Vagina (tissue), 2 donors: ENCODE results near the gene PDK4.

Experiments used
- POLR2A ChIP-seq, 2 donors: fragments of 450-650 bp; IDR thresholded peaks; one replicate each; pipeline ENCODE4 v1.6.1; 2017; ENCODE audit warnings: antibody characterized with exemption in 2 of 2, mild to moderate bottlenecking in 2 of 2, moderate library complexity in 2 of 2
- POLR2AphosphoS5 ChIP-seq, 2 donors: sonication (generic); formaldehyde crosslinking; IDR thresholded peaks; one replicate each; pipeline ENCODE4 v1.9.0; 2017; ENCODE audit warnings: antibody characterized with exemption in 2 of 2, mild to moderate bottlenecking in 2 of 2, low read depth in 1 of 2; ENCODE audit not compliant: insufficient read depth in 1 of 2
- TF ChIP-seq, protein P1 (sequence below), 3 experiments: fragments of 450-650 bp in 2 of 3; fragments of 200-600 bp in 1 of 3; sonication (generic) in 1 of 3; IDR thresholded peaks; one replicate each; pipeline ENCODE4 v1.5.1; 2017 to 2019; ENCODE audit warnings: antibody characterized with exemption in 3 of 3, mild to moderate bottlenecking in 2 of 3, moderate library complexity in 2 of 3

DNA sequence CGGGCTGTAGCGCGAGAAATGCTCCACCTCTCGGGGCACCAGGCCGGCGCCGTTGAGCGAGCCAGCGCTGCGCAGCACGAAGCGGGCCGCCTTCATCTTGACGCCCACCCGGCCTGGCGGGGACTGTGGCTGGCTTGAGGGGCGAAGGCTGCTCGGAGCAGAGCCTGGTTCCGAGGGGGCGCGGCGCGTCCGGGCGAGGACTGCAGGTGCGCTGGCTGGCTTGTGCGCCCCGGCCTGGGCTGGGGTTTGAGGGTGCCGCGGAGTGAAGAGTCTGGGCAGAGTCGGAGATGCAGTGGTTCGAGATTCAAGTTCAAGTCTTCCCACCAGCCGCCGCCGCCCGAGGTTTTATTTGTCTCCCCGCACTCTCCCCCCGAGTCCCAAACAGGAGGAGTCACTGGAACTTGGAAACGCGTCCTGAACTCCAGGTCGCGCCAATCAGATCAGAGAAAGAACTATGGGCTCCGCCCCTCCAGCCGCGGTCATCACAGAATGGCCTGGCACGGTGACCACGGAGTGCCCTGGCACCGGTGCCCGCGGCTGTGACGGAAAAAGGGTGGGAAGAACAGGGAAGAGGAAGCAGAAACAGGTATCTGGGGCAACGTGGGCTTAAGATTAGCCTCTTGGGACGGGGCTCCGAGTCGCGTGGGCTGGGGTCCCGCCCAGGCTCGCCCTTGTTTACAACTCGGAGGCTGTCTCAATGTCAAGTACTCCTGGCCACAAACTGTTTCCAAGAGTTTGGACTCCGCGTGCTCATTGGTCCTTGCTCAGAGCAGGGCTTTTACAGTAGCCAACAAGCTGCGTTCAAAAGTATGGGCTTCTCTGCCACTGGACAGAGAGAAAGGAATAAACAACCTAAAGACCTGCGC lies at the start of gene PDK4:
- TF ChIP-seq, protein P1, sequence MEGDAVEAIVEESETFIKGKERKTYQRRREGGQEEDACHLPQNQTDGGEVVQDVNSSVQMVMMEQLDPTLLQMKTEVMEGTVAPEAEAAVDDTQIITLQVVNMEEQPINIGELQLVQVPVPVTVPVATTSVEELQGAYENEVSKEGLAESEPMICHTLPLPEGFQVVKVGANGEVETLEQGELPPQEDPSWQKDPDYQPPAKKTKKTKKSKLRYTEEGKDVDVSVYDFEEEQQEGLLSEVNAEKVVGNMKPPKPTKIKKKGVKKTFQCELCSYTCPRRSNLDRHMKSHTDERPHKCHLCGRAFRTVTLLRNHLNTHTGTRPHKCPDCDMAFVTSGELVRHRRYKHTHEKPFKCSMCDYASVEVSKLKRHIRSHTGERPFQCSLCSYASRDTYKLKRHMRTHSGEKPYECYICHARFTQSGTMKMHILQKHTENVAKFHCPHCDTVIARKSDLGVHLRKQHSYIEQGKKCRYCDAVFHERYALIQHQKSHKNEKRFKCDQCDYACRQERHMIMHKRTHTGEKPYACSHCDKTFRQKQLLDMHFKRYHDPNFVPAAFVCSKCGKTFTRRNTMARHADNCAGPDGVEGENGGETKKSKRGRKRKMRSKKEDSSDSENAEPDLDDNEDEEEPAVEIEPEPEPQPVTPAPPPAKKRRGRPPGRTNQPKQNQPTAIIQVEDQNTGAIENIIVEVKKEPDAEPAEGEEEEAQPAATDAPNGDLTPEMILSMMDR (IDR thresholded peaks at IDR 0.05), result no peak
- TF ChIP-seq POLR2AphosphoS5 (IDR thresholded peaks at IDR 0.05; ENCODE audit: insufficient read depth in 1 of 2, low read depth in 1 of 2) (peak; percentile 93 to 97), POLR2A (IDR thresholded peaks at IDR 0.05) (peak in 1 of 2 donors; percentile 86)
